ENCODE results near the gene LMTK3. TPM values are rescaled to one million over a fixed set of nuclear protein-coding genes. Genes with fewer than 3 reads are reported as not detected.

The LMTK3 gene
- polyA plus RNA-seq, 1 donor from 2014 or later = 8.1 TPM

DNA sequence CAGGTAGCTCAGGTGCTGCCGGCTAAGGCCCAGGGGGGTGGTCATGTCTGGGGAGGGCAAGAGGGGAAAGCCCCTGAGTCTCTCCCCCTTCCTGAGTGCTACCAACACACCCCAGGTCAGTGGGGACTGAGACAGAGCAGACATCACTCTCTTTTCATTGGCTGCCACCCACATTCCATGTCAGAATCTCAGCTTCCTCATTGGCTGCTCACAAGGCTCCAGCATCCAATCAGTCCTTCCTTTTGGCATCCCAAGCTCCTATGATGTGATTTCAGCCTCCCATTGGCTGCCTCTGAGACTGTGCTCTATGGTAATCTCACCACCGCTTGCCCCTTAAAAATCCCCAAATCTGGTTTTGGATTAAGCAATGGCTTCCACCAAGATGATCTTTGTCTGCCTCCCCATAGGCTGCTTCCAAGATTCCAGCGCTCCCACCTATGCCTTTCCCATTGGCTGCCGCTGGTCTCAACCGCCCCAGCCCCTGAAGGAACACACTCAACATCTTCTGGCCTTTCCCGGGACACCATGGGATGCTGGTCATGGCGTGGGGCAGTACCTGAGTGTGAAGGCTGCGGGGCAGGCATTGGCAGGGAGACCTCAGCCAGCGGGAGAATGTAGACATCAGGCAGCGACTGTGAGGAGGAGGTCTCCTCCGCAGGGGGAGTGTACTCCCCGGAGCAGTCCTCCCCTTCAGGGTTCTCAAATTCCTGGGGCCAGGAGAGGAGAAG, 2.0 kb downstream of the LMTK3 start:
- no peaks in the 10 kb centered on the region for H3K27me3 ChIP-seq (ENCODE audit: insufficient read depth, low read depth, low read length)
- H3K79me2 ChIP-seq (replicated peaks; ENCODE audit: insufficient read depth, low read length) = peaks cover 10% of the 10 kb centered on the region
- H3K27ac ChIP-seq (ENCODE audit: low read length) = no peak overlapping the region
- TF ChIP-seq CTCF (IDR thresholded peaks at IDR 0.05; ENCODE audit: poor library complexity, severe bottlenecking) = no peak
- TF ChIP-seq MXI1 (conservative IDR thresholded peaks at IDR 0.05; ENCODE audit: poor library complexity, severe bottlenecking) = no peak
- TF ChIP-seq TAF1 (IDR thresholded peaks at IDR 0.05; ENCODE audit: low read depth) = no peak
- no peak for TF ChIP-seq POLR2AphosphoS5 (IDR thresholded peaks at IDR 0.05)
- no peak for TF ChIP-seq EZH2 (IDR thresholded peaks at IDR 0.05; ENCODE audit: borderline replicate concordance, insufficient read depth, low read length, poor library complexity, severe bottlenecking)
- no peak for TF ChIP-seq EP300 (conservative IDR thresholded peaks at IDR 0.05; ENCODE audit: poor library complexity, severe bottlenecking)
- TF ChIP-seq REST (IDR thresholded peaks at IDR 0.05; ENCODE audit: borderline replicate concordance) = no peak
- no peak for TF ChIP-seq RAD21 (conservative IDR thresholded peaks at IDR 0.05)
- TF ChIP-seq SMC3 (conservative IDR thresholded peaks at IDR 0.05; ENCODE audit: poor library complexity) = no peak
- no peaks in the 10 kb centered on the region for H3F3A ChIP-seq (ENCODE audit: insufficient read depth, low read length, poor library complexity, severe bottlenecking)
- H3K36me3 ChIP-seq (ENCODE audit: insufficient read depth, low read length) = no peaks in the 10 kb centered on the region
- no peaks in the 10 kb centered on the region for H3K9me2 ChIP-seq (ENCODE audit: insufficient read depth, low read length)
- H2AFZ ChIP-seq (ENCODE audit: low read depth, low read length) = no peak overlapping the region
- no peaks in the 10 kb centered on the region for H3K9me3 ChIP-seq (ENCODE audit: low read length)
- H3K4me3 ChIP-seq (ENCODE audit: low read length) = peak overlapping the region; percentile 74
- no peaks in the 10 kb centered on the region for H4K20me1 ChIP-seq (ENCODE audit: insufficient read depth)
- no peak overlapping the region for H3K4me2 ChIP-seq (ENCODE audit: low read length)
- H3K9ac ChIP-seq (ENCODE audit: low read length) = no peak overlapping the region

DNA sequence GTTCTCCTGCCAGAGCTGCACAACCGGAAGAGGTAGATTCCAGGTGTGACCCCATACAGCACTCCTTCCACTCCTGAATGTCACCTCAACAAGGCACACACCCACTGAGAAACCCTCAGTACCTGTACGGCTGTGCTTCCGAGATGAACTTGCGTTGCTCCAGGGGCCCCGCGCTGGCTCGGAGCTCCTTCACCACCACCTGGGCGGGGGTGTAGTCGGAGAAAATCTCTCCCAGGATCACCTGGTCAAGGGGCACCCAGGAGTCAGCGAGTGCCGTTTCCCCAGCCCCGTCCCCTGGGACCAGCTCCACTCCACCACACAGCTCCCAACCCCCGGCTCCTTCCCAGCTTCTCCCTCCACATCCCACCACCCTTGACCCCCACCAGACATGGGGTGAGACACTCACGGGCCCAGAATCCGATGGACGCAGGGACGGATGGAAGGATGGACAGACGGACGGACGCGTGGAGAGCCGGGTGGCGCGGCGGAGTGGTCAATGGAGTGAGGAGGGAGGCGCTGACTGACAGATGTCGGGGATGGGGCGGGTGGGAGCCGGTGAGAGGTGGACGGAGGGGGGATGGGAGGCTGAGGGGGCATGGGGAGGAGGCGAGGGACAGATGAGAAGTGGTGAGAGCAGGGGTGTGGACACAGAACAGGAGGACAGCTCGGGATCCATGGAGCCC, 2.8 kb downstream of the LMTK3 start:
- H3K27me3 ChIP-seq (ENCODE audit: insufficient read depth, low read depth, low read length) = no peaks in the 10 kb centered on the region
- no peaks in the 10 kb centered on the region for H3K9me2 ChIP-seq (ENCODE audit: insufficient read depth, low read length)
- H3K36me3 ChIP-seq (ENCODE audit: insufficient read depth, low read length) = no peaks in the 10 kb centered on the region
- no peak overlapping the region for H3K27ac ChIP-seq (ENCODE audit: low read length)
- TF ChIP-seq REST (IDR thresholded peaks at IDR 0.05; ENCODE audit: borderline replicate concordance) (no peak), SMC3 (conservative IDR thresholded peaks at IDR 0.05; ENCODE audit: poor library complexity) (no peak), MXI1 (conservative IDR thresholded peaks at IDR 0.05; ENCODE audit: poor library complexity, severe bottlenecking) (no peak), EZH2 (IDR thresholded peaks at IDR 0.05; ENCODE audit: borderline replicate concordance, insufficient read depth, low read length, poor library complexity, severe bottlenecking) (no peak), POLR2AphosphoS5 (IDR thresholded peaks at IDR 0.05) (no peak), CTCF (IDR thresholded peaks at IDR 0.05; ENCODE audit: poor library complexity, severe bottlenecking) (no peak), RAD21 (conservative IDR thresholded peaks at IDR 0.05) (no peak), TAF1 (IDR thresholded peaks at IDR 0.05; ENCODE audit: low read depth) (no peak), EP300 (conservative IDR thresholded peaks at IDR 0.05; ENCODE audit: poor library complexity, severe bottlenecking) (no peak)
- H3K4me3 ChIP-seq (ENCODE audit: low read length) = peak overlapping the region; percentile 74
- no peaks in the 10 kb centered on the region for H3F3A ChIP-seq (ENCODE audit: insufficient read depth, low read length, poor library complexity, severe bottlenecking)
- no peaks in the 10 kb centered on the region for H4K20me1 ChIP-seq (ENCODE audit: insufficient read depth)
- H3K9me3 ChIP-seq (ENCODE audit: low read length) = no peaks in the 10 kb centered on the region
- peaks cover 10% of the 10 kb centered on the region for H3K79me2 ChIP-seq (replicated peaks; ENCODE audit: insufficient read depth, low read length)
- no peak overlapping the region for H3K9ac ChIP-seq (ENCODE audit: low read length)
- no peak overlapping the region for H2AFZ ChIP-seq (ENCODE audit: low read depth, low read length)
- no peak overlapping the region for H3K4me2 ChIP-seq (ENCODE audit: low read length)
